ENCODE measurements around the gene MAZ.
"Not testable (repeated sequence)": the region's sequence is repeated elsewhere in the genome, so short reads cannot be mapped to it uniquely, and the experiment has no call there.

MAZ gene

GRCh38 chr16:29790949-29791844, 15.1 kb upstream of the MAZ start:
- no peaks in the 10 kb centered on the region; the same call in 1 of the 2 replicates for H4K20me1 ChIP-seq (ENCODE audit: insufficient read depth)
- H3K27ac ChIP-seq = peak overlapping the region; percentile 55
- no peak for TF ChIP-seq CTCF (conservative IDR thresholded peaks at IDR 0.05; ENCODE audit: low read depth, low read length)
- H3K4me1 ChIP-seq (ENCODE audit: low read depth, poor library complexity, severe bottlenecking) = peaks cover 18% of the 10 kb centered on the region
- H3K79me2 ChIP-seq (ENCODE audit: insufficient read depth, low read depth) = peaks cover 57% of the 10 kb centered on the region
- H3K36me3 ChIP-seq (ENCODE audit: insufficient read depth) = no peaks in the 10 kb centered on the region
- peak overlapping the region; percentile 79 for H3K9ac ChIP-seq
- peak overlapping the region; percentile 93 for H3K4me2 ChIP-seq
- H3K4me3 ChIP-seq (IDR thresholded peaks at IDR 0.05; ENCODE audit: insufficient read depth, low read depth, low read length) = no peak overlapping the region
- H2AFZ ChIP-seq (ENCODE audit: low read depth) = peak overlapping the region; percentile 88
- H3K27me3 ChIP-seq (ENCODE audit: insufficient read depth, low read depth) = no peaks in the 10 kb centered on the region

DNA sequence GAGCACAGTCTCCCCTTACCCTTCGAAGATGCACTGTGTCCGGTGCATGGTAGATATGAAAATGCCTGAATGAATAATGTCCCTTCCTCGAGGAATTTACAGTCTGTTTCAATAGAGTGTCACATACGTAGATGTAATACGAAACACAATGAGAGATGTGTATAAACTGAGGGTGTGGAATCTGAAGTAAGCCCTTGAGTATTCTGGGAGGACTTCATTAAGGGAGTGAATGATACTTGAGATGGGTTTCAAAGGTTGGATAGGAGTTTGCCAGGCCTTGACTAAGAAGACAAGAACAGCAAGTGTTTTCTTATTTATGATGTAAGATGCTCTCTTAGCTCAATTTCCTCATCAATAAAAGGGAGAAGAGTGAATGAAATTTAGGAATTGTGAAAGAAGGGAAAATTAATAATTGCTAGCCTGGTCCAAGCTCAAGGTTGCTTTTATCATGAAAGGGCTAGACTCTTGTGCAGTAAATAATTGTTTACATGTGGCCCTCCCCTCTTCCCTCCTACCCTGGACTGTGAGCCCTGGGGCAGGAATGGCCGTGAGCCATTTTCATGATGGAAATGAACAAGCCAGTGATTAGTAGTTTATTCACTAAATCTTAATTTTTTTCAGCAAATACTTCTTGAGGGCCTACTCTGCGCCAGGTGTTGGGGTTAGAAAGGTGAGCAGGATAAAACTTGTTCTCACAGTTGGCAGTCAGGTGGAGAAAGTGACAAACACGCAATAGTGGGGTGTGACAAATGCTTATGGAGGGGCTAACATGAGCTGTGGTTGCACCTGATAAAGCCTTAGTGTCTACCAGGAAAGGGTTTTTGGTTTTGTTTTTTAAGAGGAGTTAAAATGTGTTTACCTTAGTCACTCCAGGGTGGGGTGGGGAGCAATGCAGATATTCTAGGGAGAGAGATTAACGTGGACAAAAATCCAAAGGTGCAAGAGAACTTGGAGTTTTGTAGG, 14.2 kb upstream of the MAZ start:
- peaks cover 18% of the 10 kb centered on the region for H3K4me1 ChIP-seq (ENCODE audit: low read depth, poor library complexity, severe bottlenecking)

DNA sequence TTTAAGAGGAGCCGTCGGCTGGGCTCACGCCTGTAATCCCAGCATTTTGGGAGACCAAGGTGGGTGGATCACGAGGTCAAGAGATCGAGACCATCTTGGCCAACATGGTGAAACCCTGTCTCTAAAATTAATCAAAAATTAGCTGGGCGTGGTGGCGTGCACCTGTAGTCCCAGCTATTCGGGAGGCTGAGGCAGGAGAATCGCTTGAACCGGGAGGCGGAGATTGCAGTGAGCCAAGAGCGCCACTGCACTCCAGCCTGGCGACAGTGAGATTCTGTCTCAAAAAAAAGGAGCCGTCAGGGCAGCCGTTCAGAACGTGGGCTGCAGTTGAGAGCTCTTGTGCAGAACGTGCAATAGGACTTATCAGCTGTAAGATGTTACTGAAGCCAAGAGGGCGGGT, 13.2 kb upstream of the MAZ start:
- not testable (repeated sequence) for H2AFZ ChIP-seq (ENCODE audit: low read depth); H3K36me3 ChIP-seq (ENCODE audit: insufficient read depth); H3K27ac ChIP-seq; H3K27me3 ChIP-seq (ENCODE audit: insufficient read depth, low read depth); H3K9ac ChIP-seq; H4K20me1 ChIP-seq (ENCODE audit: insufficient read depth); H3K4me3 ChIP-seq (IDR thresholded peaks at IDR 0.05; ENCODE audit: insufficient read depth, low read depth, low read length)
- Histone ChIP-seq H3K79me2 (ENCODE audit: insufficient read depth, low read depth) (peaks cover 67% of the 10 kb centered on the region), H3K4me1 (ENCODE audit: low read depth, poor library complexity, severe bottlenecking) (peaks cover 18% of the 10 kb centered on the region), H3K4me2 (peak overlapping the region; percentile 93; the same call in 1 of the 2 replicates)

More for the DNA sequence above, 14.2 kb upstream of the MAZ start:
- Histone ChIP-seq H3K27ac (peak overlapping the region; percentile 55; the same call in 1 of the 2 replicates), H3K9ac (peak overlapping the region; percentile 79; the same call in 1 of the 2 replicates), H3K79me2 (ENCODE audit: insufficient read depth, low read depth) (peaks cover 66% of the 10 kb centered on the region), H2AFZ (ENCODE audit: low read depth) (no peak overlapping the region), H3K4me3 (IDR thresholded peaks at IDR 0.05; ENCODE audit: insufficient read depth, low read depth, low read length) (no peak overlapping the region), H3K4me2 (peak overlapping the region; percentile 93), H4K20me1 (ENCODE audit: insufficient read depth) (no peaks in the 10 kb centered on the region; the same call in 1 of the 2 replicates), H3K27me3 (ENCODE audit: insufficient read depth, low read depth) (no peaks in the 10 kb centered on the region), H3K36me3 (ENCODE audit: insufficient read depth) (no peaks in the 10 kb centered on the region; the same call in 1 of the 2 replicates)
- no peak for TF ChIP-seq CTCF (conservative IDR thresholded peaks at IDR 0.05; ENCODE audit: low read depth, low read length)

- Histone ChIP-seq H3K4me3 (IDR thresholded peaks at IDR 0.05; ENCODE audit: insufficient read depth, low read depth, low read length) (no peak overlapping the region), H3K4me2 (no peak overlapping the region), H3K9ac (no peak overlapping the region), H3K36me3 (ENCODE audit: insufficient read depth) (peaks cover 8% of the 10 kb centered on the region; the same call in 1 of the 2 replicates), H3K27ac (no peak overlapping the region), H3K4me1 (ENCODE audit: low read depth, poor library complexity, severe bottlenecking) (peaks cover 18% of the 10 kb centered on the region), H4K20me1 (ENCODE audit: insufficient read depth) (no peaks in the 10 kb centered on the region; the same call in 1 of the 2 replicates), H3K27me3 (ENCODE audit: insufficient read depth, low read depth) (no peaks in the 10 kb centered on the region), H3K79me2 (ENCODE audit: insufficient read depth, low read depth) (peaks cover 67% of the 10 kb centered on the region), H2AFZ (ENCODE audit: low read depth) (no peak overlapping the region)
- TF ChIP-seq CTCF (conservative IDR thresholded peaks at IDR 0.05; ENCODE audit: low read depth, low read length) = no peak
Measured at GRCh38 chr16:29794231-29794710, 12.1 kb upstream of the MAZ start.
